Stomach (tissue), 9 donors: Measurements from ENCODE around the gene CRYL1. TPM values are rescaled to one million over a fixed set of nuclear protein-coding genes. Genes with fewer than 3 reads are reported as not detected.

Source experiments
- DNase-seq, 2 donors: peaks; one replicate each; pipeline versions ENCODE4 v3.0.0 to v3.0.0-alpha.2; 2013 to 2019
- H3K27ac ChIP-seq, 5 donors: fragments of 200-600 bp in 4 of 5; sonication (generic) in 4 of 5; one replicate each; pipeline ENCODE4 v1.5.1; 2013 to 2019; ENCODE audit warnings: mild to moderate bottlenecking in 1 of 5, moderate library complexity in 1 of 5
- H3K27me3 ChIP-seq, 3 donors: fragments of 200-600 bp; sonication (generic); one replicate each; pipeline ENCODE4 v1.5.1; 2017 to 2019; ENCODE audit warnings: mixed run types in 1 of 3
- H3K36me3 ChIP-seq, 4 donors: fragments of 200-600 bp; sonication (generic); 1 replicate in 3 of 4; 2 replicates in 1 of 4; pipeline ENCODE4 v1.5.1; 2016 to 2019
- H3K4me1 ChIP-seq, 4 donors: fragments of 200-600 bp; sonication (generic); one replicate each; pipeline ENCODE4 v1.5.1; 2016 to 2019
- H3K4me3 ChIP-seq, 4 donors: fragments of 200-600 bp; sonication (generic) in 3 of 4; one replicate each; pipeline ENCODE4 v1.5.1; 2016 to 2019; ENCODE audit warnings: mild to moderate bottlenecking in 1 of 4
- H3K9me3 ChIP-seq, 4 donors: fragments of 200-600 bp; sonication (generic); one replicate each; pipeline ENCODE4 v1.5.1; 2016 to 2019
- EP300 ChIP-seq: sonication (generic); formaldehyde crosslinking; IDR thresholded peaks from one replicate; pipeline ENCODE4 v1.6.1; 2017; ENCODE audit warnings: antibody characterized with exemption
- POLR2A ChIP-seq, 4 donors: fragments of 450-650 bp; IDR thresholded peaks; one replicate each; pipeline ENCODE4 v1.6.1; 2016; ENCODE audit warnings: antibody characterized with exemption in 4 of 4, control low read depth in 2 of 4, mild to moderate bottlenecking in 1 of 4, moderate library complexity in 1 of 4
- POLR2AphosphoS5 ChIP-seq, 3 donors: sonication (generic); formaldehyde crosslinking; IDR thresholded peaks; one replicate each; pipeline ENCODE4 v1.6.1; 2016; ENCODE audit warnings: antibody characterized with exemption in 3 of 3
- WGBS, 5 donors: extraction: QIAGEN DNeasy Blood & Tissue Kit in 3 of 5; methylation state at CpG; one replicate each; pipeline versions ENCODE4 v1.1.5 to v1.1.7; 2013 to 2018; 5-methylcytosine and 5-hydroxymethylcytosine counted together
- intact Hi-C: fragments of 100-400 bp; cut with DNase I; formaldehyde crosslinking; loops from one replicate; pipeline ENCODE4 v1.15.1; 2023; ENCODE audit warnings: low total_unique reads
- polyA plus RNA-seq, 3 donors: library from polyadenylated mRNA; stranded (reverse); fragments of 200-250 nt; gene quantifications; one replicate each; pipeline ENCODE4 v1.2.3, GENCODE V29; 2013
- total RNA-seq, 5 donors: library from RNA; depleted of rRNA; stranded (reverse); fragments of >200 nt; gene quantifications; one replicate each; pipeline versions ENCODE4 v1.1.0 to v1.2.3, GENCODE V29; 2014 to 2016
- TF ChIP-seq, protein P1 (sequence below), 7 experiments: fragments of 450-650 bp in 4 of 7; fragments of 200-600 bp in 3 of 7; sonication (generic) in 3 of 7; IDR thresholded peaks; one replicate each; pipeline ENCODE4 v1.5.1; 2016 to 2019; ENCODE audit warnings: antibody characterized with exemption in 7 of 7, control low read depth in 2 of 7, mild to moderate bottlenecking in 1 of 7
- donor health status: healthy with polysubstance abuse.
- donor health status: Bipolar disorder and iron deficiency.
- donor health status: healthy.

Gene CRYL1
- total and polyA plus RNA-seq, 8 donors: 11.6 to 112 (median 38.0) TPM

DNA sequence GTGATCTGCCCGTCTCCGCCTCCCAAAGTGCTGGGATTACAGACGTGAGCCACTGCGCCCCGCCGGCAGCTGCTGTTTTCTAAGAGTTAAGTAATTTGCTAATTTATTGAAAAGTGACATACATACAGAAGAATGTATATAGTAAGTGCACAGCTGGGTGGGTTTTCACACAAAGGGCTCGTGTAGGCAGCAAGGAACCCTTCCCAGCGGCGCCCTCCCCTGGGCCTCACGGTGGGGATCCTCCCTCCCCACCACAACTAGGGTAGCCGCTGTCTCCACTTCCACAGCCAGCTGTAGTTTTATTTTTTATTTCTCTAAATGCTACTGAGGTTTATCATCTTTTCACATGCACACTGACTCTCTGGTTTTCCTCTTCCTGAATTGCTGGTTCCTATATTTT lies 64.9 kb downstream of the CRYL1 start:
- 85 to 88% (median 86%) methylated on average over 11 of the region's 11 CpGs for WGBS, 5 donors

GRCh38 chr13:20457670-20458069 lies 68.0 kb downstream of the CRYL1 start:
- intact Hi-C loops: no loop called here
- no peak overlapping the region for H3K4me3 ChIP-seq
- 21 to 57% (median 31%) methylated on average over 6 of the region's 6 CpGs for WGBS, 5 donors
- no peak overlapping the region for H3K27ac ChIP-seq
- DNase-seq: peak in 1 of 2 donors; percentile 40
- no peaks in the 10 kb centered on the region for H3K27me3 ChIP-seq
- H3K4me1 ChIP-seq: peaks cover 0 to 17% (median 6%) of the 10 kb centered on the region in 4 donors
- no peak for TF ChIP-seq POLR2AphosphoS5 (IDR thresholded peaks at IDR 0.05)
- TF ChIP-seq, protein P1, sequence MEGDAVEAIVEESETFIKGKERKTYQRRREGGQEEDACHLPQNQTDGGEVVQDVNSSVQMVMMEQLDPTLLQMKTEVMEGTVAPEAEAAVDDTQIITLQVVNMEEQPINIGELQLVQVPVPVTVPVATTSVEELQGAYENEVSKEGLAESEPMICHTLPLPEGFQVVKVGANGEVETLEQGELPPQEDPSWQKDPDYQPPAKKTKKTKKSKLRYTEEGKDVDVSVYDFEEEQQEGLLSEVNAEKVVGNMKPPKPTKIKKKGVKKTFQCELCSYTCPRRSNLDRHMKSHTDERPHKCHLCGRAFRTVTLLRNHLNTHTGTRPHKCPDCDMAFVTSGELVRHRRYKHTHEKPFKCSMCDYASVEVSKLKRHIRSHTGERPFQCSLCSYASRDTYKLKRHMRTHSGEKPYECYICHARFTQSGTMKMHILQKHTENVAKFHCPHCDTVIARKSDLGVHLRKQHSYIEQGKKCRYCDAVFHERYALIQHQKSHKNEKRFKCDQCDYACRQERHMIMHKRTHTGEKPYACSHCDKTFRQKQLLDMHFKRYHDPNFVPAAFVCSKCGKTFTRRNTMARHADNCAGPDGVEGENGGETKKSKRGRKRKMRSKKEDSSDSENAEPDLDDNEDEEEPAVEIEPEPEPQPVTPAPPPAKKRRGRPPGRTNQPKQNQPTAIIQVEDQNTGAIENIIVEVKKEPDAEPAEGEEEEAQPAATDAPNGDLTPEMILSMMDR (IDR thresholded peaks at IDR 0.05): no peak
- H3K36me3 ChIP-seq: no peaks in the 10 kb centered on the region
- peaks cover 0 to 6% (median 0%) of the 10 kb centered on the region in 4 donors for H3K9me3 ChIP-seq

More for the DNA sequence above, 64.9 kb downstream of the CRYL1 start:
- no peaks in the 10 kb centered on the region for H3K27me3 ChIP-seq
- DNase-seq: no peak
- H3K4me3 ChIP-seq: no peak overlapping the region
- H3K27ac ChIP-seq: no peak overlapping the region
- intact Hi-C loops: no loop called here
- H3K36me3 ChIP-seq: no peaks in the 10 kb centered on the region
- H3K4me1 ChIP-seq: peaks cover 0 to 27% (median 15%) of the 10 kb centered on the region in 4 donors
- TF ChIP-seq POLR2AphosphoS5 (IDR thresholded peaks at IDR 0.05) (no peak), POLR2A (IDR thresholded peaks at IDR 0.05) (no peak), EP300 (no peak)
- TF ChIP-seq, protein P1 (IDR thresholded peaks at IDR 0.05): no peak
- H3K9me3 ChIP-seq: no peaks in the 10 kb centered on the region

GRCh38 chr13:20456737-20457136 lies 68.9 kb downstream of the CRYL1 start:
- H3K27ac ChIP-seq: no peak overlapping the region
- WGBS, 5 donors: 62 to 78% (median 67%) methylated on average over 2 of the region's 2 CpGs

GRCh38 chr13:20451397-20451796 lies 74.3 kb downstream of the CRYL1 start:
- Histone ChIP-seq H3K36me3 (no peaks in the 10 kb centered on the region), H3K9me3 (peaks cover 0 to 25% (median 16%) of the 10 kb centered on the region in 4 donors), H3K27ac (no peak overlapping the region), H3K4me3 (no peak overlapping the region), H3K4me1 (no peaks in the 10 kb centered on the region), H3K27me3 (no peaks in the 10 kb centered on the region)
- no peak for DNase-seq
- intact Hi-C loops: no loop called here
- TF ChIP-seq EP300 (no peak), POLR2A (IDR thresholded peaks at IDR 0.05) (no peak)
- TF ChIP-seq, protein P1 (IDR thresholded peaks at IDR 0.05): no peak

More at GRCh38 chr13:20456737-20457136, 68.9 kb downstream of the CRYL1 start:
- intact Hi-C loops: no loop called here
- Histone ChIP-seq H3K36me3 (no peaks in the 10 kb centered on the region), H3K4me1 (peaks cover 0 to 17% (median 3%) of the 10 kb centered on the region in 4 donors), H3K9me3 (peaks cover 0 to 6% (median 0%) of the 10 kb centered on the region in 4 donors), H3K27me3 (no peaks in the 10 kb centered on the region), H3K4me3 (no peak overlapping the region)
- DNase-seq: no peak
- no peak for TF ChIP-seq POLR2AphosphoS5 (IDR thresholded peaks at IDR 0.05)
- TF ChIP-seq, protein P1 (IDR thresholded peaks at IDR 0.05): no peak
- TF ChIP-seq POLR2A (IDR thresholded peaks at IDR 0.05): no peak
- TF ChIP-seq EP300: no peak
